ENCODE data around the gene PERP.

Gene PERP

DNA sequence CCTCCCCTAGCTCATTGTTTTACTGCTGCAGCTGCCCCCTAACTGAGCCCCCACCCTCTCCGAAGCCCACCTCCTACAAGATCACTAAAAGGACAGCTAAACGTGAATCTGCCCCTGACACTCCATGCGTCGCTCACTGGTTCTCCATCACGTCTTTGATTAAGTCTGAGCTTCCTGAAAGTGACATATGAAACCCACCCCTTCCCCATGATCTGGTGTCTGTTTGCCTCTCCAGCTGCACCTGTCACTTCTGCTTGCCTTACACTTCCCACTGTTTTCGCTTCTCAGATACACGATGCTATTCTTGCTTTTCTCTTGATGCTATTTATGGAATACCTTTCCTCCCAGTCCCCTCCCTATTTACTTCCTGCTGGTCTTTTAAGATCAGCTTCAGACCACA, 8.0 kb upstream of the PERP start:
- H3K9ac ChIP-seq (ENCODE audit: low read length) = no peak overlapping the region
- H2AFZ ChIP-seq (ENCODE audit: low read depth, low read length, severe bottlenecking) = no peak overlapping the region
- no peaks in the 10 kb centered on the region for H3F3A ChIP-seq (ENCODE audit: insufficient read depth)
- no peaks in the 10 kb centered on the region for H4K20me1 ChIP-seq (ENCODE audit: low read depth, low read length)
- H3K79me2 ChIP-seq (ENCODE audit: insufficient read depth, low read length) = no peaks in the 10 kb centered on the region
- H3K27me3 ChIP-seq (ENCODE audit: low read length) = no peaks in the 10 kb centered on the region
- H3K4me2 ChIP-seq (ENCODE audit: low read depth, low read length, poor library complexity, severe bottlenecking) = no peak overlapping the region
- no peaks in the 10 kb centered on the region for H3K9me2 ChIP-seq (replicated peaks; ENCODE audit: insufficient read depth, low read length)
- TF ChIP-seq, protein P1, sequence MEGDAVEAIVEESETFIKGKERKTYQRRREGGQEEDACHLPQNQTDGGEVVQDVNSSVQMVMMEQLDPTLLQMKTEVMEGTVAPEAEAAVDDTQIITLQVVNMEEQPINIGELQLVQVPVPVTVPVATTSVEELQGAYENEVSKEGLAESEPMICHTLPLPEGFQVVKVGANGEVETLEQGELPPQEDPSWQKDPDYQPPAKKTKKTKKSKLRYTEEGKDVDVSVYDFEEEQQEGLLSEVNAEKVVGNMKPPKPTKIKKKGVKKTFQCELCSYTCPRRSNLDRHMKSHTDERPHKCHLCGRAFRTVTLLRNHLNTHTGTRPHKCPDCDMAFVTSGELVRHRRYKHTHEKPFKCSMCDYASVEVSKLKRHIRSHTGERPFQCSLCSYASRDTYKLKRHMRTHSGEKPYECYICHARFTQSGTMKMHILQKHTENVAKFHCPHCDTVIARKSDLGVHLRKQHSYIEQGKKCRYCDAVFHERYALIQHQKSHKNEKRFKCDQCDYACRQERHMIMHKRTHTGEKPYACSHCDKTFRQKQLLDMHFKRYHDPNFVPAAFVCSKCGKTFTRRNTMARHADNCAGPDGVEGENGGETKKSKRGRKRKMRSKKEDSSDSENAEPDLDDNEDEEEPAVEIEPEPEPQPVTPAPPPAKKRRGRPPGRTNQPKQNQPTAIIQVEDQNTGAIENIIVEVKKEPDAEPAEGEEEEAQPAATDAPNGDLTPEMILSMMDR (IDR thresholded peaks at IDR 0.05; ENCODE audit: insufficient read depth, low read length, poor library complexity, severe bottlenecking) = no peak
- TF ChIP-seq EZH2phosphoT487 (conservative IDR thresholded peaks at IDR 0.05; ENCODE audit: low read length) = no peak
- H3K4me3 ChIP-seq (ENCODE audit: insufficient read depth, low read length, poor library complexity, severe bottlenecking) = no peak overlapping the region
- no peaks in the 10 kb centered on the region for H3K9me3 ChIP-seq (ENCODE audit: insufficient read depth, low read length)
- H3K36me3 ChIP-seq (ENCODE audit: low read length) = no peaks in the 10 kb centered on the region
- H3K27ac ChIP-seq (ENCODE audit: low read depth, low read length) = no peak overlapping the region

DNA sequence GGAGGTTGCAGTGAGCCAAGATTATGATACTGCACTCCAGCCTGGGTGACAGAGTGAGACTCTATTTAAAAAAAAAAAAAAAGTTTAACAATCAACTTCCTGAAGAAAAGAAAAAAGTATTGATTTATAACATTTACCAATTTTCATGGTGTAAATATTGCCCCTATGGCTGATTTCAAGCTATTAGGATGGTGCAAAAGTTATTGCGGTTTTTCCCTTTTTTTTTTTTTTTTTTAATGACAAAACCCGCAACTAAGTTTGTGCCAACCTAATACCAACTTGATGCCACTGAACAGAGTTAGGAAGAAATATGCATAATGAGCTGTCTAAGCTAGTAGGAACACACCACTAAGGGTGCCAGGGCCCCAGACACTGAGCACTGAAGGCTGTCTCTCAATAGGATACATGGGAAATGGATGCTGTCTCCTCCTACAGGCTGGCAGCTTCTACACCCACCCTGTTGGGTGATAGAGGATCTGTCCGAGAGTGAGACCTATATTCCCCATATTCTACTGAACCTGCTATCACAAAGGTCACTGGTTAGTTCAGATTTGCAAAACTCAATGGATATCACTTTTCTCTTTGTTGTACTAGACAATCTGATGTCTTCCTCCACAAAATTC, 6.5 kb upstream of the PERP start:
- Histone ChIP-seq H3K4me3 (ENCODE audit: insufficient read depth, low read length, poor library complexity, severe bottlenecking) (no peak overlapping the region), H3K79me2 (ENCODE audit: insufficient read depth, low read length) (no peaks in the 10 kb centered on the region), H4K20me1 (ENCODE audit: low read depth, low read length) (no peaks in the 10 kb centered on the region), H3K9ac (ENCODE audit: low read length) (no peak overlapping the region), H3K4me2 (ENCODE audit: low read depth, low read length, poor library complexity, severe bottlenecking) (no peak overlapping the region), H3F3A (ENCODE audit: insufficient read depth) (no peaks in the 10 kb centered on the region), H2AFZ (ENCODE audit: low read depth, low read length, severe bottlenecking) (no peak overlapping the region), H3K36me3 (ENCODE audit: low read length) (no peaks in the 10 kb centered on the region), H3K9me2 (replicated peaks; ENCODE audit: insufficient read depth, low read length) (no peaks in the 10 kb centered on the region), H3K27ac (ENCODE audit: low read depth, low read length) (no peak overlapping the region), H3K27me3 (ENCODE audit: low read length) (no peaks in the 10 kb centered on the region), H3K9me3 (ENCODE audit: insufficient read depth, low read length) (no peaks in the 10 kb centered on the region)
- TF ChIP-seq, protein P1 (IDR thresholded peaks at IDR 0.05; ENCODE audit: insufficient read depth, low read length, poor library complexity, severe bottlenecking) = no peak
- TF ChIP-seq EZH2phosphoT487 (conservative IDR thresholded peaks at IDR 0.05; ENCODE audit: low read length) = no peak

DNA sequence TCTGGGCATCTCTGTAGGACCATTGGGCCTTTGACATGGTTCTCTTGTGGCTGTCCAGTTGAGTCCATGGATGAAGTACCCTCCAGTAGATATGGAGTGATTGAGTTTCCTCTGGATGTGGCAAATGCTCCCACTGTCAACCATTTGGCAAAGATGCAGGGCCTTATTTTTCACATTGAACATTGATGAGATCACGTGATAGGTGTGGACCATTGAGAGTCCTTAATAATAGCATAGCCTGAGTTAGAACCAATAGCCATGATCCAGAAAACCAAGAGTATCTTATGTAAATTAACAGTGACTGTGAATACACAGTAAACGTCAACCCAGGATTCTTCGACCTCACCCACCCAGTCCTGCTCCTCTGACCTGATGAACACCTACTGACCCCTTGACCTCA, 3.0 kb upstream of the PERP start:
- Histone ChIP-seq H3K36me3 (ENCODE audit: low read length) (no peaks in the 10 kb centered on the region), H3K4me3 (ENCODE audit: insufficient read depth, low read length, poor library complexity, severe bottlenecking) (no peak overlapping the region), H3K79me2 (ENCODE audit: insufficient read depth, low read length) (no peaks in the 10 kb centered on the region), H2AFZ (ENCODE audit: low read depth, low read length, severe bottlenecking) (no peak overlapping the region), H3K27me3 (ENCODE audit: low read length) (no peaks in the 10 kb centered on the region), H3K4me2 (ENCODE audit: low read depth, low read length, poor library complexity, severe bottlenecking) (no peak overlapping the region), H3K9ac (ENCODE audit: low read length) (no peak overlapping the region), H3K9me3 (ENCODE audit: insufficient read depth, low read length) (no peaks in the 10 kb centered on the region), H3F3A (ENCODE audit: insufficient read depth) (no peaks in the 10 kb centered on the region), H4K20me1 (ENCODE audit: low read depth, low read length) (no peaks in the 10 kb centered on the region), H3K27ac (ENCODE audit: low read depth, low read length) (no peak overlapping the region), H3K9me2 (replicated peaks; ENCODE audit: insufficient read depth, low read length) (no peaks in the 10 kb centered on the region)
- TF ChIP-seq, protein P1 (IDR thresholded peaks at IDR 0.05; ENCODE audit: insufficient read depth, low read length, poor library complexity, severe bottlenecking) = no peak
- no peak for TF ChIP-seq EZH2phosphoT487 (conservative IDR thresholded peaks at IDR 0.05; ENCODE audit: low read length)

All from SU-DHL-6 (cell line).